ENCODE results near the gene MYH9.
"Not testable (repeated sequence)": the region's sequence is repeated elsewhere in the genome, so short reads cannot be mapped to it uniquely, and the experiment has no call there.

MYH9 gene

GRCh38 chr22:36294293-36294620 lies 93.5 kb downstream of the MYH9 start:
- Histone ChIP-seq H3K4me2 (ENCODE audit: low read length) (no peak overlapping the region), H3K79me2 (no peaks in the 10 kb centered on the region), H2AFZ (no peak overlapping the region), H3K4me3 (ENCODE audit: low read depth, low read length) (no peak overlapping the region), H3K4me1 (no peaks in the 10 kb centered on the region), H3K36me3 (ENCODE audit: control insufficient read depth, insufficient read depth, low read length) (no peaks in the 10 kb centered on the region), H3K27ac (no peak overlapping the region), H3K9me3 (ENCODE audit: control insufficient read depth, low read length) (no peaks in the 10 kb centered on the region), H3K27me3 (ENCODE audit: control insufficient read depth, insufficient read depth, low read length) (no peaks in the 10 kb centered on the region), H3K9ac (no peak overlapping the region)
- no peak for TF ChIP-seq CTCF (IDR thresholded peaks at IDR 0.05)

- TF ChIP-seq CTCF (IDR thresholded peaks at IDR 0.05) = no peak
- Histone ChIP-seq H2AFZ (no peak overlapping the region), H3K27me3 (ENCODE audit: control insufficient read depth, insufficient read depth, low read length) (no peaks in the 10 kb centered on the region), H3K9ac (no peak overlapping the region), H3K4me1 (no peaks in the 10 kb centered on the region), H3K27ac (no peak overlapping the region), H3K79me2 (no peaks in the 10 kb centered on the region), H3K4me3 (ENCODE audit: low read depth, low read length) (no peak overlapping the region), H3K36me3 (ENCODE audit: control insufficient read depth, insufficient read depth, low read length) (no peaks in the 10 kb centered on the region), H3K4me2 (ENCODE audit: low read length) (no peak overlapping the region), H3K9me3 (ENCODE audit: control insufficient read depth, low read length) (no peaks in the 10 kb centered on the region)
Measured at GRCh38 chr22:36293606-36294292, 94.0 kb downstream of the MYH9 start.

GRCh38 chr22:36292823-36293530 lies 94.8 kb downstream of the MYH9 start:
- TF ChIP-seq CTCF (IDR thresholded peaks at IDR 0.05) = no peak
- no peak overlapping the region for H3K4me2 ChIP-seq (ENCODE audit: low read length)
- no peak overlapping the region for H3K4me3 ChIP-seq (ENCODE audit: low read depth, low read length)
- no peaks in the 10 kb centered on the region for H3K9me3 ChIP-seq (ENCODE audit: control insufficient read depth, low read length)
- no peaks in the 10 kb centered on the region for H3K27me3 ChIP-seq (ENCODE audit: control insufficient read depth, insufficient read depth, low read length)
- no peaks in the 10 kb centered on the region for H3K79me2 ChIP-seq
- no peak overlapping the region for H3K9ac ChIP-seq
- no peak overlapping the region for H2AFZ ChIP-seq
- H3K27ac ChIP-seq = no peak overlapping the region
- no peaks in the 10 kb centered on the region for H3K4me1 ChIP-seq
- H3K36me3 ChIP-seq (ENCODE audit: control insufficient read depth, insufficient read depth, low read length) = no peaks in the 10 kb centered on the region

GRCh38 chr22:36291831-36292740 lies 95.7 kb downstream of the MYH9 start:
- Histone ChIP-seq H3K9ac (no peak overlapping the region), H3K27ac (no peak overlapping the region), H3K36me3 (ENCODE audit: control insufficient read depth, insufficient read depth, low read length) (no peaks in the 10 kb centered on the region), H3K27me3 (ENCODE audit: control insufficient read depth, insufficient read depth, low read length) (no peaks in the 10 kb centered on the region), H3K79me2 (no peaks in the 10 kb centered on the region), H3K9me3 (ENCODE audit: control insufficient read depth, low read length) (no peaks in the 10 kb centered on the region), H3K4me3 (ENCODE audit: low read depth, low read length) (no peak overlapping the region), H3K4me2 (ENCODE audit: low read length) (no peak overlapping the region), H3K4me1 (no peaks in the 10 kb centered on the region), H2AFZ (no peak overlapping the region)
- no peak for TF ChIP-seq CTCF (IDR thresholded peaks at IDR 0.05)

DNA sequence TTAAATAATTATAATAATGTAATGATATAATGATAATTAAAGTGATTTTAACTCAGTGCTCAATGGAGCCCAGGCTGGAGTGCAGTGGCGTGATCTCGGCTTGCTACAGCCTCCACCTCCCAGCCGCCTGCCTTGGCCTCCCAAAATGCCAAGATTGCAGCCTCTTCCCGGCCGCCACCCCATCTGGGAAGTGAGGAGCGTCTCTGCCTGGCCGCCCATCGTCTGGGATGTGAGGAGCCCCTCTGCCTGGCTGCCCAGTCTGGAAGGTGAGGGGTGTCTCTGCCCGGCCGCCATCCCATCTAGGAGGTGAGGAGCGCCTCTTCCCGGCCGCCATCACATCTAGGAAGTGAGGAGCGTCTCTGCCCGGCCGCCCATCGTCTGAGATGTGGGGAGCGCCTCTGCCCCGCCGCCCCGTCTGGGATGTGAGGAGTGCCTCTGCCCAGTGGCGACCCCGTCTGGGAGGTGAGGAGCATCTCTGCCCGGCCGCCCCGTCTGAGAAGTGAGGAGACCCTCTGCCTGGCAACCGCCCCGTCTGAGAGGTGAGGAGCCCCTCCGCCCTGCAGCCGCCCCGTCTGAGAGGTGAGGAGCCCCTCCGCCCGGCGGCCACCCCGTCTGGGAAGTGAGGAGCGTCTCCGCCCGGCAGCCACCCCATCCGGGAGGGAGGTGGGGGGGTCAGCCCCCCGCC lies 97.2 kb downstream of the MYH9 start:
- not testable (repeated sequence) for H3K27me3 ChIP-seq (ENCODE audit: control insufficient read depth, insufficient read depth, low read length); H3K4me1 ChIP-seq; H3K4me3 ChIP-seq (ENCODE audit: low read depth, low read length); H3K27ac ChIP-seq; H2AFZ ChIP-seq; H3K36me3 ChIP-seq (ENCODE audit: control insufficient read depth, insufficient read depth, low read length); H3K9me3 ChIP-seq (ENCODE audit: control insufficient read depth, low read length); H3K79me2 ChIP-seq; H3K4me2 ChIP-seq (ENCODE audit: low read length); H3K9ac ChIP-seq

GRCh38 chr22:36289948-36290371 lies 97.8 kb downstream of the MYH9 start:
- not testable (repeated sequence) for H3K27me3 ChIP-seq (ENCODE audit: control insufficient read depth, insufficient read depth, low read length); H3K9me3 ChIP-seq (ENCODE audit: control insufficient read depth, low read length); H3K36me3 ChIP-seq (ENCODE audit: control insufficient read depth, insufficient read depth, low read length); H3K4me2 ChIP-seq (ENCODE audit: low read length); H3K79me2 ChIP-seq; H3K4me3 ChIP-seq (ENCODE audit: low read depth, low read length); H2AFZ ChIP-seq; H3K9ac ChIP-seq; H3K27ac ChIP-seq; H3K4me1 ChIP-seq

All from parathyroid adenoma (tissue), 2 donors.